H1 (cell line): ENCODE measurements around the gene ADAM12. TPM values are rescaled to one million over a fixed set of nuclear protein-coding genes. Genes with fewer than 3 reads are reported as not detected.

Experiments used
- CTCF ChIA-PET: fragments of 300-600 bp; sonication (Branson Sonifier 250); formaldehyde crosslinking; loops from one replicate; lab custom pipeline; 2021; ENCODE audit not compliant: partially characterized antibody; lab: Charles Lee
- POLR2A ChIA-PET: fragments of 300-600 bp; sonication (Branson Sonifier 250); formaldehyde crosslinking; loops from one replicate; lab custom pipeline; 2021; ENCODE audit warnings: inconsistent platforms; ENCODE audit not compliant: partially characterized antibody; lab: Charles Lee
- DNase-seq, 2 experiments: peaks; one replicate each; pipeline versions ENCODE4 v3.0.0 to v3.0.0-alpha.2; 2010 to 2022; ENCODE audit warnings: low spot score in 2 of 2, low read depth in 1 of 2, mixed read lengths in 1 of 2
- FAIRE-seq: peaks from 2 replicates; lab custom pipeline; 2011; peaks lifted over from hg19 to GRCh38; lab: Jason Lieb, UNC
- H2AFZ ChIP-seq: 2 replicates; pipeline ENCODE4 v1.8.1; 2012; ENCODE audit warnings: low read length, inconsistent platforms
- H2AK5ac ChIP-seq: 2 replicates; pipeline ENCODE4 v1.6.1; 2013; ENCODE audit warnings: low read depth, low read length
- H2BK120ac ChIP-seq: replicated peaks from 2 replicates; pipeline ENCODE3; 2013; ENCODE audit warnings: low read depth, low read length, inconsistent platforms
- H2BK12ac ChIP-seq: 2 replicates; pipeline ENCODE4 v1.6.1; 2013; ENCODE audit warnings: low read depth, low read length
- H2BK15ac ChIP-seq: 2 replicates; pipeline ENCODE4 v1.6.1; 2013; ENCODE audit warnings: low read length
- H2BK20ac ChIP-seq: 2 replicates; pipeline ENCODE4 v1.6.1; 2013; ENCODE audit warnings: low read length
- H2BK5ac ChIP-seq: 2 replicates; pipeline ENCODE4 v1.6.1; 2013; ENCODE audit warnings: low read depth, low read length
- H3K14ac ChIP-seq: 2 replicates; pipeline ENCODE4 v1.6.1; 2013; ENCODE audit warnings: inconsistent platforms; ENCODE audit not compliant: insufficient read length
- H3K18ac ChIP-seq: 2 replicates; pipeline ENCODE4 v1.6.1; 2013; ENCODE audit warnings: low read length; ENCODE audit errors: extremely low read depth
- H3K23ac ChIP-seq: 2 replicates; pipeline ENCODE4 v1.6.1; 2013; ENCODE audit warnings: inconsistent platforms; ENCODE audit not compliant: insufficient read length
- H3K23me2 ChIP-seq: 2 replicates; pipeline ENCODE4 v1.6.1; 2013; ENCODE audit warnings: low read depth, low read length
- H3K27ac ChIP-seq: 2 replicates; pipeline ENCODE4 v1.6.1; 2011; ENCODE audit warnings: low read depth, low read length, inconsistent platforms
- H3K27me3 ChIP-seq, 4 experiments: replicated peaks in 1 of 4; 1 replicate in 1 of 4; 2 replicates in 3 of 4; pipeline versions ENCODE4 v1.6.1 to v1.8.1; 2011 to 2013; ENCODE audit warnings: low read length in 3 of 4, mild to moderate bottlenecking in 3 of 4, inconsistent platforms in 2 of 4, mixed read lengths in 2 of 4, moderate library complexity in 1 of 4; ENCODE audit not compliant: control insufficient read depth in 3 of 4, insufficient read depth in 3 of 4; ENCODE audit errors: extremely low read depth in 1 of 4
- H3K36me3 ChIP-seq, 4 experiments: 2 replicates each; pipeline versions ENCODE4 v1.6.1 to v1.8.1; 2011 to 2013; ENCODE audit warnings: mild to moderate bottlenecking in 4 of 4, low read length in 3 of 4, moderate library complexity in 2 of 4, control low read depth in 1 of 4, inconsistent platforms in 1 of 4; ENCODE audit not compliant: insufficient read depth in 4 of 4, control insufficient read depth in 2 of 4
- H3K4ac ChIP-seq: replicated peaks from 2 replicates; pipeline ENCODE3; 2013; ENCODE audit warnings: low read length, low read depth, mixed read lengths, inconsistent platforms; ENCODE audit not compliant: insufficient read length
- H3K4me1 ChIP-seq, 4 experiments: replicated peaks in 1 of 4; 1 replicate in 1 of 4; 2 replicates in 3 of 4; pipeline versions ENCODE4 v1.6.1 to v1.8.1; 2011 to 2013; ENCODE audit warnings: low read length in 3 of 4, inconsistent platforms in 2 of 4, mixed read lengths in 1 of 4; ENCODE audit not compliant: insufficient read depth in 4 of 4, control insufficient read depth in 3 of 4
- H3K4me2 ChIP-seq, 2 experiments: 2 replicates each; pipeline versions ENCODE4 v1.6.1 to v1.8.1; 2011 to 2013; ENCODE audit warnings: low read depth in 2 of 2, low read length in 2 of 2, control low read depth in 1 of 2, inconsistent platforms in 1 of 2, mild to moderate bottlenecking in 1 of 2; ENCODE audit not compliant: insufficient read depth in 1 of 2
- H3K4me3 ChIP-seq, 4 experiments: fragments of 200-600, 300-600 bp in 1 of 4; sonication (generic), shearing (Covaris generic), sonication (Bioruptor Twin) in 1 of 4; 2 replicates each; pipeline versions ENCODE4 v1.5.1 to v1.8.1; 2011 to 2016; ENCODE audit warnings: low read length in 4 of 4, low read depth in 3 of 4, control low read depth in 2 of 4, inconsistent platforms in 2 of 4, mild to moderate bottlenecking in 2 of 4, mixed read lengths in 1 of 4, moderate library complexity in 1 of 4; ENCODE audit not compliant: insufficient read depth in 2 of 4; ENCODE audit errors: extremely low read depth in 1 of 4
- H3K56ac ChIP-seq: replicated peaks from 2 replicates; pipeline ENCODE3; 2013; ENCODE audit warnings: low read depth, mild to moderate bottlenecking, mixed read lengths, low read length, inconsistent platforms; ENCODE audit not compliant: insufficient read length
- H3K79me1 ChIP-seq: 2 replicates; pipeline ENCODE4 v1.6.1; 2013; ENCODE audit warnings: low read depth, low read length, control low read depth
- H3K79me2 ChIP-seq, 2 experiments: 2 replicates each; pipeline versions ENCODE4 v1.6.1 to v1.8.1; 2012 to 2013; ENCODE audit warnings: low read length in 2 of 2, mild to moderate bottlenecking in 2 of 2, inconsistent platforms in 1 of 2; ENCODE audit not compliant: insufficient read depth in 2 of 2, control insufficient read depth in 1 of 2
- H3K9ac ChIP-seq, 4 experiments: replicated peaks in 1 of 4; 1 replicate in 1 of 4; 2 replicates in 3 of 4; pipeline versions ENCODE4 v1.6.1 to v1.8.1; 2011 to 2013; ENCODE audit warnings: low read depth in 3 of 4, low read length in 3 of 4, control low read depth in 2 of 4, mild to moderate bottlenecking in 2 of 4, moderate library complexity in 2 of 4, inconsistent platforms in 1 of 4; ENCODE audit errors: extremely low read depth in 1 of 4
- H3K9me3 ChIP-seq, 2 experiments: 2 replicates each; pipeline versions ENCODE4 v1.6.1 to v1.8.1; 2012 to 2013; ENCODE audit warnings: mild to moderate bottlenecking in 2 of 2, moderate library complexity in 2 of 2, control low read depth in 1 of 2, inconsistent platforms in 1 of 2, low read depth in 1 of 2, low read length in 1 of 2, mixed read lengths in 1 of 2; ENCODE audit not compliant: insufficient read depth in 2 of 2
- H4K20me1 ChIP-seq, 2 experiments: replicated peaks in 1 of 2; 2 replicates each; pipeline versions ENCODE3 to v1.8.1; 2011 to 2013; ENCODE audit warnings: inconsistent platforms in 2 of 2, low read length in 2 of 2, mild to moderate bottlenecking in 1 of 2; ENCODE audit not compliant: insufficient read depth in 2 of 2, control insufficient read depth in 1 of 2
- H4K5ac ChIP-seq: 2 replicates; pipeline ENCODE4 v1.6.1; 2013; ENCODE audit warnings: low read length, low read depth, mixed read lengths, inconsistent platforms; ENCODE audit not compliant: insufficient read length
- H4K8ac ChIP-seq: 2 replicates; pipeline ENCODE4 v1.8.0; 2013; ENCODE audit warnings: mild to moderate bottlenecking, moderate library complexity, low read length, inconsistent platforms; ENCODE audit not compliant: insufficient read depth; ENCODE audit errors: extremely low read depth
- H4K91ac ChIP-seq: replicated peaks from 2 replicates; pipeline ENCODE3; 2013; ENCODE audit warnings: low read length, mixed read lengths, inconsistent platforms; ENCODE audit not compliant: insufficient read length
- CTCF ChIP-seq, 3 experiments: IDR thresholded peaks; 1 replicate in 2 of 3; 2 replicates in 1 of 3; pipeline versions ENCODE4 v1.5.1 to v1.6.1; 2011; ENCODE audit warnings: low read length in 3 of 3, mild to moderate bottlenecking in 3 of 3, inconsistent platforms in 2 of 3, low read depth in 1 of 3, moderate library complexity in 1 of 3; ENCODE audit not compliant: insufficient read depth in 1 of 3; ENCODE audit errors: control extremely low read depth in 1 of 3
- HDAC2 ChIP-seq, 2 experiments: fragments of 300-600 bp in 1 of 2; sonication (generic) in 1 of 2; IDR thresholded peaks; 2 replicates each; pipeline ENCODE4 v1.6.1; 2011 to 2012; ENCODE audit warnings: low read depth in 2 of 2, low read length in 2 of 2, mild to moderate bottlenecking in 2 of 2, moderate library complexity in 2 of 2, borderline replicate concordance in 1 of 2, inconsistent platforms in 1 of 2
- NRF1 ChIP-seq: IDR thresholded peaks from 2 replicates; pipeline ENCODE4 v1.6.1; 2011; ENCODE audit warnings: mild to moderate bottlenecking, low read depth, low read length, improper control_type of control experiment
- SIN3A ChIP-seq, 2 experiments: IDR thresholded peaks in 1 of 2; conservative IDR thresholded peaks in 1 of 2; 2 replicates each; pipeline ENCODE4 v1.6.1; 2011 to 2012; ENCODE audit warnings: low read length in 2 of 2, improper control_type of control experiment in 1 of 2, low read depth in 1 of 2, mild to moderate bottlenecking in 1 of 2
- WGBS, 2 experiments: shearing (Covaris generic) in 1 of 2; methylation state at CpG; one replicate each; pipeline versions ENCODE4 v1.1.6 to v1.1.7; 2013 to 2015; ENCODE audit warnings: low lambda C conversion rate in 2 of 2, mixed read lengths in 2 of 2, inconsistent platforms in 1 of 2, low coverage in 1 of 2, missing lambda C conversion rate in 1 of 2; ENCODE audit not compliant: insufficient replicate concordance in 2 of 2, insufficient coverage in 1 of 2, insufficient read length in 1 of 2; ENCODE audit errors: extremely low coverage in 1 of 2, missing lambda C conversion rate in 1 of 2; 5-methylcytosine and 5-hydroxymethylcytosine counted together
- polyA plus RNA-seq, 7 experiments: library from polyadenylated mRNA; depleted of rRNA in 3 of 7; stranded (reverse) in 5 of 7; unstranded in 2 of 7; fragments of >200 nt in 5 of 7; fragments of 200-250 nt in 2 of 7; gene quantifications; 1 replicate in 5 of 7; 2 replicates in 1 of 7; 4 replicates in 1 of 7; pipeline versions ENCODE4 v1.2.1 to v1.2.3, GENCODE V29; 2011 to 2013; ENCODE audit warnings: missing spikeins in 2 of 7, mixed read lengths in 2 of 7
- total RNA-seq: library from RNA; stranded (reverse); fragmentation: NEBNext Ultra II Directional; extraction: Animal tissue kit (Norgen Biotek cat#: 25700); gene quantifications from 2 replicates; pipeline ENCODE4 v1.2.1, GENCODE V29; 2021

The ADAM12 gene
- total and polyA plus RNA-seq, 2 of the 8 experiments (the other 6 are each of a cell fraction or from before 2014, with no cell fraction given), result 0.07 to 0.17 TPM

GRCh38 chr10:126252884-126253610 lies 135.2 kb downstream of the ADAM12 start:
- Histone ChIP-seq H3K36me3 (no peaks in the 10 kb centered on the region), H4K91ac (no peak overlapping the region), H3K27ac (no peak overlapping the region), H2BK120ac (no peak overlapping the region), H4K8ac (no peak overlapping the region), H3K4me1 (no peaks in the 10 kb centered on the region), H2BK12ac (no peak overlapping the region), H3K79me1 (no peaks in the 10 kb centered on the region), H2AK5ac (no peak overlapping the region), H3K79me2 (no peaks in the 10 kb centered on the region; a peak in 1 of 4 replicates), H3K56ac (no peak overlapping the region), H3K23me2 (peaks cover 10% of the 10 kb centered on the region; the same call in 1 of the 2 replicates), H3K27me3 (no peaks in the 10 kb centered on the region), H3K14ac (no peak overlapping the region), H2BK5ac (no peak overlapping the region), H3K4ac (no peak overlapping the region), H2AFZ (no peak overlapping the region), H4K5ac (no peak overlapping the region), H3K9me3 (0 out of 4 replicates have a peak, but pooled peaks cover 0 to 2% of the 10 kb centered on the region in 2 experiments), H2BK15ac (no peak overlapping the region), H3K4me2 (no peak overlapping the region), H3K4me3 (no peak overlapping the region), H3K23ac (no peak overlapping the region), H3K18ac (no peak overlapping the region), H3K9ac (no peak overlapping the region), H4K20me1 (peaks cover 0 to 9% of the 10 kb centered on the region in 2 experiments), H2BK20ac (no peak overlapping the region)
- ChIA-PET POLR2A (no interaction called here), CTCF (interaction anchor here (0.7 to 1.3 kb wide), 5 partner anchors 66 to 251 kb away, joined by 3 read pairs; no protein-coding TSS in a partner anchor)
- WGBS, 2 experiments, result 91% methylated on average over 9 of the region's 9 CpGs; no CpG with 5 or more reads in 1 of the 2 experiments
- FAIRE-seq (no peak), DNase-seq (no peak)
- no peak for TF ChIP-seq CTCF (IDR thresholded peaks at IDR 0.05; ENCODE audit: control extremely low read depth in 1 of 3, insufficient read depth in 1 of 3, low read depth in 1 of 3, low read length in 3 of 3)
- no peak for TF ChIP-seq HDAC2 (IDR thresholded peaks at IDR 0.05; ENCODE audit: borderline replicate concordance in 1 of 2, low read depth in 2 of 2, low read length in 2 of 2)
- no peak for TF ChIP-seq SIN3A (conservative IDR thresholded peaks at IDR 0.05 in 1 of 2, IDR thresholded peaks at IDR 0.05 in 1 of 2; ENCODE audit: low read depth in 1 of 2, low read length in 2 of 2)
- no peak for TF ChIP-seq NRF1
